GM21528 (cell line): ENCODE results near the gene TRMT44.
"Not testable (repeated sequence)": the region's sequence is repeated elsewhere in the genome, so short reads cannot be mapped to it uniquely, and the experiment has no call there.

Experiments
- ATAC-seq: cut with Tn5 transposase; IDR thresholded peaks from one replicate; pipeline ENCODE4 v1.9.1; 2021; ENCODE audit warnings: mild to moderate bottlenecking, moderate library complexity; ENCODE audit not compliant: unreplicated experiment, low FRiP score

The TRMT44 gene

DNA sequence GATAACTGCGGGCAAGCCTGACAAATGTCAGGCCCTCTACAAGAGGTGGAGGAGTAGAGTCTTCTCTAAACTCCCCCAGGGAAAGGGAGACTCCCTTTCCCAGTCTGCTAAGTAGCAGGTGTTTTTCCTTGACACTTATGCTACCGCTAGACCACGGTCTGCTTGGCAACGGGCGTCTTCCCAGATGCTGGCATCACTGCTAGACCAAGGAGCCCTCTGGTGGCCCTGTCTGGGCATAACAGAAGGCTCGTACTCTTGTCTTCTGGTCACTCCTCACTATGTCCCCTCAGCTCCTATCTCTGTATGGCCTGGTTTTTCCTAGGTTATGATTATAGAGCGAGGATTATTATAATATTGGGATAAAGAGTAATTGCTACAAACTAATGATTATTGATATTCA lies 33.7 kb upstream of the TRMT44 start:
- not testable (repeated sequence) for ATAC-seq

DNA sequence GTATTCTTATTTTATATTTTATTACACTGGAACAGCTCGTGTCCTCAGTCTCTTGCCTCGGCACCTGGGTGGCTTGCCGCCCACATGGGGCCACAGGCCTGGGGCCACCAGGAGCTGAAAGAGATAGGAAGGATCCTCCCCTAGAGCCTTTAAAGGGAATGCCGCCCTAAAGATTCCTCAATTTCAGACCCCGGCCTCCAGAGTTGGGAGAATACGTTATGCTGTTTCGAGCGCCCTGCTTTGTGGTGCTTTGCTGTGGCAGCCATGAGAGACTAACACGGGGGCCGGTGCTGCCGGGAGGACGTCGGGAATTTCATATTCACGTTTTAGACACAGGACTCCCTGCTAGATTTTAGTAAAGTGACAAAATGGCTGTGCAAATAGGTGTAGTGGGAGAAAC lies 33.3 kb upstream of the TRMT44 start:
- no peak for ATAC-seq

DNA sequence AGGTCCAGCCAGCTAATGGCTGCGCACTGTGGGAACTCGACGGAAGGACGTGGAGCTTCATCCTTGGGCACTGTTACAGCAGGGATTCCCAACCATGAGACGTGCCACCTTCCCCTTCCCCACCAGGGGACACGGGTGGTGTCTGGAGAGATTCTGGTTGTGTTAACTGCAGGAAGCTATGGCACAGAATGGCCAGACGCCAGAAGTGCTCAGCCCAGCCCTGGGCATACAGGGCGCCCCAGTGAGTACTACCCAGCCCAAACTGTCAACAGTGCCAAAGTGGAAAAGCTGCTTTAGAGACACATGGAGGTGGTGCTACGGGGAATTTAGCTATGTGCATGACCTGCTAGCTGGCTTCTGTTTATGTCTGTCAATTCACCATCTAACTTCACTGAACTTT lies 32.8 kb upstream of the TRMT44 start:
- no peak for ATAC-seq

DNA sequence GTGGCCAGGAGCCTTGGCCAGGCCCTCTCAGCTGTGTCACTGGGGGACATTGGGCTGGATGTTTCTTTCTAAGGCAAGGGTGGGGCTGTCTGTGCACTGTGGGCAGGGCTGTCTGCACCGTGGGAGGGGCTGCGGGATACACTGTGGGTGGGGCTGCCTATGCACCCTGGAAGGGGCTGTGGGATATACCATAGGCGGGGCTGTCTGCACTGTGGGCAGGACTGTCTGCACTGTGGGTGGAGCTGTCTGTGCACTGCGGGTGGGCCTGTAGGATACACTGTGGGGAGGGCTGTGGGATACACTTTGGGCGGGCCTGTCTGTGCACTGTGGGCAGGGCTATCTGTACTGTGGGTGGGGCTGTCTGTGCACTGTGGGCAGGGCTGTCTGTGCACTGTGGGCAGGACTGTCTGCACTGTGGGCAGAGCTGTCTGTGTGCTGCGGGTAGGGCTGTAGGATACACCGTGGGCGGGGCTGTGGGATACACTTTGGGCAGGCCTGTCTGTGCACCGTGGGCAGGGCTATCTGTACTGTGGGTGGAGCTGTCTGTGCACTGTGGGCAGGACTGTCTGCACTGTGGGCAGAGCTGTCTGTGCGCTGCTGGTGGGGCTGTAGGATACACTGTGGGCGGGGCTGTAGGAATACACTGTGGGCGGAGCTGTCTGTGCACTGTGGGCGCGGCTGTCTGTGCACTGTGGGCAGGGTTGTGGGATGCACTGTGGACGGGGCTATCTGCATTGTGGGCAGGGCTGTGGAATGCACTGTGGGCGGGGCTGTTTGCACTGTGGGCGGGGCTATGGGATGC lies 31.1 kb upstream of the TRMT44 start:
- no peak for ATAC-seq

DNA sequence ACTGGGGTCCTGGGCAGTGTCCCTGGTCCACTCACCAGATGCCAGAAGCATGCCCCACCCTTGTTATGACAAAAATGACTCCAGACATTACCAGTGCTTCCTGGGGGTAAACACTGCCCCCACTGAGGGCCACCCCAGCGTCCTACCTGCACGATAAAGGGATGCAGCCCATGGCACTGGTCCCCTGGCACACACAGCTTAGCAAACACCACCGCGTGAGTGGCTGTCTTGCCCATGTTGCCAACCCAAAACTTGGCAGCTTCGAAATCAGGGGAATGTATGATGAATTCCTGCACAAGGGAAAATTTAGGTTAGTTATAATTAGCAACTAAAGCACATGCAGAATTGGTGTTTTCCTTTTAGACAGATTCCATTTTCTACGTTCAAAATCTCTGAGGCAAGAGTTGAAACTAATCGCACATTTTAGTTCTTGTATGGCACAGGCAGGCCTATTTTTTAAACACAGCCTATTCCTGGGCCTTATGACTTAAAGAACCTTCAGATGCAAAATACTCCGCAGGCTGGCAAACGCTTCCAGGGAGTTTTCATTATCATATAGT lies 30.4 kb upstream of the TRMT44 start:
- ATAC-seq, result no peak

DNA sequence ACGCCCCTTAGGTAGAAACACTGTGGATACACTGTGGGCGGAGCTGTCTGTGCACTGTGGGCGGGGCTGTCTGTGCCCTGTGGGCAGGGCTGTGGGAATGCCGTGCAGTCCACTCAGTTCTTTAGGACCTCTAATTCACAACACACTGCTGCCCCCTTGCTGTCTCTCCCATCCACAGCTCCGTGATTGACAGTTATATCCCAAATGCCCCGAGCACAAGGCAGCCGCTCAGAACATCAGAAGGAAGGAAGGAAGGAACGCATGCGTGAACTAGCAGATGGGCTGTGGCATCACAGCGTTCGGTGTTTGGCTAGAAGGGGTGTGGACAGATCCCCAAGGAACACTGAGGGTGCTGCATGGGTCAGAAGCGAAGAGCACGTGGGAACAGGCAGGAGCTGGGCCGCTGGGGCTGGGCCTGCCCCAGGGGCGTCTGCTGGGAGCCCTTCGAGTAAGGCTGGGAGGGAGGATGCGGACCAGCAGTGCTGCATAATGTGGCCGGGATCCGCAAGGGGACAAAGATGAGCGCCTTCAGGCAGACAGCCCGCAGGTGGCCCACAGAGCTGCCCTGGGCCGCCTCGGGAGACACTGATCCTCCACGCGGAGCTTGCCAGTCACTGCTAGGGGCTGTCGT lies 29.8 kb upstream of the TRMT44 start:
- no peak for ATAC-seq

DNA sequence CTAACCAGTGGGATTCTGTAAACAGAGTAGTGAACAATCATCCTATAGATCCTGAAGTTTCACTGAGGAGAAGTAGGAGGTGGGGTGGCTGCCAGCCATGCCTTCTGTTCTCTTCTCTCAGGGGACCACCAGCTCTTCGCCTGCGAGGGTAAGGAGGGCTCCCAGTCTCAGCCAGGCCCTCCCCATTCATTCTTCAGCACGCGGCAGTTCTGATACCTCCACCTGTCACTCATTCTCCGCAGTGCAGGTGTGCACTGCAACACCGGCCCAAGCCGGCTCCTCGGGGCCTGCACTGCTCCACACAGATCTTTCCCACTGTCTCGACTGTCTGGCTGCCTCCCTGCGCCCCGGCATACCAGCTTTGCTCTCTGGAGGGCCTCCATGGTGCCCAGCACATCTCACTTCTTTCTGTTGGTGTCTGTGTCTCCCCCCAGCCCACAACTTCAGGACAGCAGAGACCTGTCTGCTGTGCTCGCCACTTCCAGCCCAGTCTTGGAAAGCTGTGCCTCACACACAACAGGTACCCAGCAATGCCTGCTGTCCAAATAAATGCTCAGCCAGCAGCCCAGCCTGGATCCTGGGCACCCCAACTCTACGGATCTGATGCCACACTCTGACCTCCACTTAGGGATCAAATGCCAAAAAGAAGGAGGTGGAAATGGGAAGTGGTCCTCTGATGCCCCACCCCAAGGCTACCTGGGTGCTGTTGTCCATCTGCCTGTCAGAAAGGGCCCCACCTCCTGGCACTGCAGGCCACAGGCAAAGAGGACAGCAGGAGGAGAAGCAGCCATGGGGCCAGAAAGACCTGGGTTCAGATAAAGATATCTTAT lies 29.0 kb upstream of the TRMT44 start:
- ATAC-seq, result no peak

DNA sequence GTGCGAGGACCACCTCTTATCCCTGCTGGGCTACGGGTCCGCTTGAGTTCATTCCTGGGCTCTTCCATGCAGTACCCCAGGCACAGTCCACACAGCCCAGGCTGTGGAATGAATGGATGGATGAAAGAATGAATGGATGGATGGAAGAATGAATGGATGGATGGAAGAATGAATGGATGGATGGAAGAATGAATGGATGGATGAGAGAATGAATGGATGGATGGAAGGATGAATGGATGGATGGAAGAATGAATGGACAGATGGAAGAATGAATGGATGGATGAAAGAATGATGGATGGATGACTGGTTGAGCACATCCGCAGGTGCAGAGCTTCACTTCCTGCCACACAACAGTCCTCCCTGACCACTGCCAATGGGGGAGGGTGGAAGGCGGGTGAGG lies 28.3 kb upstream of the TRMT44 start:
- no peak for ATAC-seq

DNA sequence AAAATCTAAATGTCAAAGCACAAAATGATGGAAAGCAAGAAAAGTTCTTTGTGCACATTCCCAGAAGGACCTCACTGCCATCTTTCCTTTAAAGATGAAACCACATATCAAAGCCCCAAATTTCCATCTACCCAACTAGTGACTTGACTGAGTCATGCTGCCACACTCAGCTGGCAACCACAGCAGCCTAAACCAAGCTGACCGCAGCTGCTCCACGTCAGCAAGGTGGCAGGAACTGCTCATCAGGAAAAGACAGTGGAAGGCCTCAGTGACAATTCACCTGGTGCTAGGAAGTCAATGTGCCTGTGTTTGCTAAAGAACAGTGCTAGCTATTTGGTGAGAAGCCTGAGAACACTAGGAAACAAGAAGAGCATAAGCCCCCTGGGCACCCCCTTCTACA lies 26.2 kb upstream of the TRMT44 start:
- ATAC-seq, result no peak

DNA sequence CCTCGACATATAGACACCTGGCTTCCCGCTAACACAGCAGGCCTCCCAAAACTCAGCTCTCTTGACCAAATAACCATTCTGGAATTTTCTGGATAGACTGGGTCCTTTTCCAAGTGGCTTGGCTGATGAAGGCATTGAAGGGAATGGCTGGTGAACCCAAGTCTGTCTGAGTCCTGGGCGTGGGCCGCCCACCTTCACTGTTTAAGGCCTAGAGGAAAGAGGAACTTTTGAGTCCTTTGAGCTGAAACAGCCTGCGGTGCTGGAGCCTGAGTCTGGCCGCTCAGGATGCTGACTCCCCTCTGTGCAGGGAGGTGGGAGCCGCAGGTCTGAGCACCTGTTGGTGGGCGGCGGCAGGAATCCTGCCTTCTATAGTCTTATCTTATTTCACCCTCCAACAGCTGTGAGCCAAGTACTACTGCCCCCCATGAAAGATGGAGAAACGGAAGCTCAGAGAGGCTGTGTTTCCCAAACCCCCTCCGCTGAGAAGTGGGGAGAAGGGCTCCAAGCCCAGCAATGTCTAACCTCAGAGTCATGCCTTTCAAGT lies 23.4 kb upstream of the TRMT44 start:
- ATAC-seq, result no peak

DNA sequence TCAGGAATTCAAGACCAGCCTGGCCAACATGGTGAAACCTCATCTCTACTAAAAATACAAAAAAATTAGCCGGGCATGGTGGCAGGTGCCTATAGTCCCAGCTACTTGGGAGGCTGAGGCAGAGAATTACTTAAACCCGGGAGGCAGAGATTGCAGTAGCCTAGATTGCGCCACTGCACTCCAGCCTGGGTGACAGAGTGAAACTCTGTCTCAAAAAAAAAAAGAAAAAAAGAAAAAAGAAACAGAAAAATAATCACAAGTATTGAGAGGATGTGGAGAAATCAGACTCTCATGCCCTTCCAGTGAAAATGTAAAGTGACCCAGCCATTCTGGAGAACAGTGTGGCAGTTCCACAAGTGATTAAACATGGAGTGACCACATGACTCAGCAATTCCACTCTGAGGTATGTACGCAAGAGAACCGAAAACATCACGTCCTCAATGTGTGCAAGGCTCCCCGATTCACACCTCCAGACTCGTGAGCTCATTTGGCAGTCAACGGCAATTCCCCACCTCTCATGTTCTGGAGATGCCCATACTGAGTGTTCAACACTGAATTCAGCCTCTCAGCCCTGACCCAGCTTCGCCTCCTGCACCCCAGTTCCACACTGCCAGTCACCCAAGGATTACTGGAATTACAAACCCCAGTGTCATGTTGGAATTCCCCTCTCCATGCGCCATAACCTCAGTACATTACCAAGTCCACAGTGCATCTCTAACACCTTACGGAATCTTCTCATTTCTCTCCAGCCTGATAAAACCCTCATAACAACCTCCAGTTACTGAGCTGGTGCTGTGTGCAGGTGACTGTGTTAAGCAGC lies 21.1 kb upstream of the TRMT44 start:
- peak; percentile 66 for ATAC-seq

DNA sequence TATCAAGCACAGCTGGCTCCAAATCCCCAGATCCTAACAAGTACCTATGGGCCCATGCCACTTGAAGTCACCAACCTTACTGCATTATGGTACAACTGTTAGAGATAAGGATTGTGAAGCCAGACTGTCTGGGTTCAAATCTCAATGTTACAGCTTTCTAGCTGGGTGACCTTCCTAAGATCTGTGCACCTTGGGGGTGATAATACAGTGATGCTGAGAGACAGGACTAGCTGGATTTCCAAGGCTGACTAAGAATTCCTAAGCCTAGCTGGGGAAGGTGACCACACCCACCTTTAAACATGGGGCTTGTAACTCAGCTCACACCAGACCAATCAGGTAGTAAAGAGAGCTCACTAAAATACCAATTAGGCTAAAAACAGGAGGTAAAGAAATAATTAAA lies 20.4 kb upstream of the TRMT44 start:
- not testable (repeated sequence) for ATAC-seq

DNA sequence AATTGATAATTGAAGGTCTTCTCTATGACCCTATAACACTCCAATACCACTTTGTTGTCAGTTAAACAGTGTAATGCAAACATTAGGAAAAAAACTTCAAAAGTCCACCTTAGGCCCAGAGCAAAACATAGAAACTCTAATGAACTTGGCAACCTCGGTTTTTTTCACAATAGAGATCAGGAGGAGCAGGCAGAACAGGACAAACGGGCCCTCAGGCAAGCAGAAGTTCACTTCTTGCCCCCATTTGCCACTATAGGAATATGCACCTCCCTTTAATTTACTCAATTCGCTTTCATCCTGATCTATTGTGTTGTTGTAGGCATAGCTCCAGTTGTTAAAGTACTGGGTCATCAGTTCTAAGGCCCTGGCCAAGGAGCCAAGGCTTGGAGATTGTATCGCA lies 18.2 kb upstream of the TRMT44 start:
- ATAC-seq, result no peak

DNA sequence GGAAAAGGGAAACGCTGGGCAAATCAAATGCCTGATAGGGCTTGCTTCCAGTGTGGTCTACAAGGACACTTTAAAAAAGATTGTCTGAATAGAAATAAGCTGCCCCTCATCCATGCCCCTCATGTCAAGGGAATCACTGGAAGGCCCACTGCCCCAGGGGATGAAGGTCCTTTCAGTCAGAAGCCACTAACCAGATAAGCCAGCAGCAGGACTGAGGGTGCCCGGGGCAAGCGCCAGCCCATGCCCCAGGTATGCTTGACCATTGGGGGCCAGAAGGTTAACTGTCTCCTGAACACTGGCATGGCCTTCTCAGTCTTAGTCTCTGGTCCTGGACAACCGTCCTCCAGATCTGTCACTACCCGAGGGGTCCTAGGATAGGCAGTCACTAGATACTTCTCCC lies 17.8 kb upstream of the TRMT44 start:
- no peak for ATAC-seq

DNA sequence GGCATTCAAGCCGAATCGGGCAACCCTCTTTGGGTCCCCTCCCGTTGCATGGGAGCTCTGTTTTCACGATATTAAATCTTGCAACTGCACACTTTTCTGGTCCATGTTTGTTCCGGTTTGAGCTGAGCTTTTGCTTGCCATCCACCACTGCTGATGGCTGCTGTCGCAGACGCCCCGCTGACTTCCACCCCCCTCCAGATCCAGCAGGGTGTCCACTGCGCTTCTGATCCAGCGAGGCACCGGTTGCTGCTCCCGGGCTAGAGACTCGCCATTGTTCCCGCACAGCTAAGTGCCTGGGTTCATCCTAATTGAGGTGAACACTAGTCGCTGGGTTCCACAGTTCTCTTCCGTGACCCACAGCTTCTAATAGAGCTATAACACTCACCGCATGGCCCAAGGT lies 13.3 kb upstream of the TRMT44 start:
- ATAC-seq, result no peak

DNA sequence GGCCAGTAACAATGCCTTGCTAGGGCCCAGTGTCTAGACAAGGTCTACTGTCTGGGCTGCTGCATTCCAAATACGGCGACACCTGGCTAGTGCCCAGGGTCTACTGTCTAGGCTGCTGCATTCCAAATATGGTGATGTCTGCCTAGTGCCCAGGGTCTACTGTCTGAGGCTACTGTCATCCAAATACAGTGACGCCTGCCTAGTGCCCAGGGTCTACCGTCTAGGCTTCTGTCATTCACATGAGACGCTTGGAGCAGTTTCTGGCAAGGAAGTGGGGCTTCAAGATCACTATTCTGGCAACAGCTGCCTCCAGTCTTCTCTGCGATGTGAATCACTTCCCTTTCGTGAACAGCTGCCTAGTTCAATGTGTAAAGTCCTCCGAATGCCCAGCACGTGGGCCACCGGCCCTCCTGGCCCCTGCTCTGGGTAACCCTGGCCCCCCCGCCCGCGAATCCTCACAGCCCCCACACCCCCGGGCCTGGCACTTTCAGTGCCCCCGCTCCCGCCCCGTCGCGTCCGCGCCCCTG lies 12.8 kb upstream of the TRMT44 start:
- ATAC-seq, result peak; percentile 69

DNA sequence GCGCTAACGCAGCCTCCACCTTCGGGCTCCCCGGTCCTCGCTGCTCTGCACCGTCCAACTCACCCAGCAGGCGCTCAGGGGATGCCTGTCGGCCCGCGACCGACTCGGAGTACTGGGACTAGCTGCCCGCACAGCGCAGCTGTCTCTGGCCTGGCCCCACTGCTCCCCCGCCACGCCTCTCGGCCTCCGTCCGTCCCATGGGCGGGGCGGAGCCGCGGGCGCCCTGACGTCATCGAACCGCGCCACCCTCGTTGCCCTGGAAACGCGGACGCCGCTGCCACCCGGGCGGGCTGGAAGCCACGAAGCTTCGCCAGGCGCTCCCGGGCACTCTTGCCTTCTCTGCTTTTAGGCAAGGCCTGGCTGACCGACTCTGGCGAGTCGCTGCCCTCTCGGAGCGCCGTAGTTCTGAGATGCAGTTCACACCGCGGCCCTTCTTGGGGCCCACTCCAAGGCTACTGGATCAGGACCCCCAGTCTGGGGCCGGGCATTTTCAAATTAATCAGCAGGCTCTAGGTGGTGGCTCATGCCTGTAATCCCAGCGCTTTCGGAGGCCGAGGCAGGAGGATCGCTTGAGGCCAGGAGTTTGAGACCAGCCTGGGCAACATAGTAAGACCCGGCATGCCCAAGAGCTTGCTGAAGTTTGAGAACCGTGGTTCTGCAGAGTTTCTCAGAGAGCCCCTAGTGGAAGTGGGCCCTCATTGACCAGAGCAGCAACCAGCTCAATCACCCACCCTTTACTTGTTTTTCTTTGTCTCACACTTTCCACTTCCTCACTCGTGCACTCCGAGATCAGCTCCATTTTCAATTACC lies 12.1 kb upstream of the TRMT44 start:
- peak; percentile 96 for ATAC-seq

DNA sequence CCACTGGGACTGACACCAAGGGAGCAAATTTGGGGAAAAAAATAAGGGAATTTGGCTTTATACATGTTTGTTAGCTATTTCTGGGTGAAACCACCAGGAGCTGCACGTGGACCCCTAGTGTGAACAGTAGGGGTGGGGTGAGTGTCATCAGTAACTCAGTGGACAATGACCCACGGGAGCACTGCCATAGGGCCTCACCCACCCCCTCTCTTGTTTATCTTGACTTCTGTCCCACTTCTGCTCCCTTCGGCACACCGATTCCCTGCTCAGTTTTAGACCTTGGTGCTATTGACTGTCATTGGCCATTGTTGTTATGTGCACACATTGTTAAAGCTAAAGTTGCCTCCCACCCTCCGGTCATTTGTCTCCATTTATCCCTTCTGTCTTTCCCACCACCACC lies 9.0 kb upstream of the TRMT44 start:
- no peak for ATAC-seq

DNA sequence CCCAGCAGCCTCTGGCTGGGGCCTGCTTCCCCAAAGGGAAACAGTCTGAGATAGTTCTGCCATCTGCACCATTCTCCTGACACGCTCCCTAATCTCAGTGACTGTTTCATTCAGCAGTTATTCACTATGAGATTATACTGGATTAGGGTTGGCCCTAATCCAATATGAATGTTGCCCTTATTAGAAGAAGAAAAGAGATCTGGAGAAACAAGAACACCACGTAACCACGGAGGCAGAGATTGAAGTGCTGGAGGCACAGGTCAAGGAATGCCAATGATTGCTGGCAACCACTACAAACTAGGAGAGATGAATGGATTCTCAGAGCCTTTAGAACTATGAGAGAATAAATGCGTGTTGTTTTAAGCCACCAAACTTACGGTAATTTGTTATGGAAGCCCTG lies 7.4 kb upstream of the TRMT44 start:
- ATAC-seq, result no peak
